ENCODE results near the gene SLC8A3. TPM values are rescaled to one million over a fixed set of nuclear protein-coding genes. Genes with fewer than 3 reads are reported as not detected.
A peak's percentile ranks its signal among the peaks of the same experiment; 100 is the strongest.

Gene SLC8A3
- total RNA-seq, 4 donors from 2014 or later = 0.85 to 1.8 (median 1.0) TPM; not detected in 1

DNA sequence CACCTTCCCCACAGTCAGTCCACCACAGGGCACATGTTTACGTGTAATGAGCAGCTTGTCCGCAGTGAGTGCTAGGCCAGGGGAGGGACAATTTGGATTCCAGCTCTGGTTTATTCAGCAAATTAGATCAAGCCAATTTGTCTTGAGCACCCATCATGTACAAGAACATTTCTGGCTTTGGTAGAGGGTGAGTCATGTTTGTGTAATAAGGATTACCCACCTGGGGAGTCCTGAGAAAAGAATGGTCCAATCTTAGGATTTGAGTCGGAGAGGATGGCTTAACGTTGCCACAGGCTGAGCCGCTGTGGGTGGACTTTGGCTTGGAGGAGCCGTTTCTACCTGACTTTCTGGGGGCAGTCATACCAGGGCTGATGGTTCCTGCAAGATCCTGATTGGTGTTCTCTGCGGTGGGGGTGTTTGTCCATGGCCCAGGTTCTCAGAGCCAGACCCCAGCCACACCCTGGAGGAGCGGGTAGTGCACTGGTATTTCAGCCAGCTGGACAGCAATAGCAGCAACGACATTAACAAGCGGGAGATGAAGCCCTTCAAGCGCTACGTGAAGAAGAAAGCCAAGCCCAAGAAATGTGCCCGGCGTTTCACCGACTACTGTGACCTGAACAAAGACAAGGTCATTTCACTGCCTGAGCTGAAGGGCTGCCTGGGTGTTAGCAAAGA, 165.8 kb downstream of the SLC8A3 start:
- H3K36me3 ChIP-seq = no peaks in the 10 kb centered on the region
- H3K4me1 ChIP-seq = no peaks in the 10 kb centered on the region
- H3K27ac ChIP-seq = no peak overlapping the region
- H3K4me3 ChIP-seq = no peak overlapping the region
- DNase-seq = no peak
- intact Hi-C loops (cut with DNase I; ENCODE audit: low total_unique reads) = no loop called here
- no peaks in the 10 kb centered on the region for H3K9me3 ChIP-seq
- TF ChIP-seq, protein P1, sequence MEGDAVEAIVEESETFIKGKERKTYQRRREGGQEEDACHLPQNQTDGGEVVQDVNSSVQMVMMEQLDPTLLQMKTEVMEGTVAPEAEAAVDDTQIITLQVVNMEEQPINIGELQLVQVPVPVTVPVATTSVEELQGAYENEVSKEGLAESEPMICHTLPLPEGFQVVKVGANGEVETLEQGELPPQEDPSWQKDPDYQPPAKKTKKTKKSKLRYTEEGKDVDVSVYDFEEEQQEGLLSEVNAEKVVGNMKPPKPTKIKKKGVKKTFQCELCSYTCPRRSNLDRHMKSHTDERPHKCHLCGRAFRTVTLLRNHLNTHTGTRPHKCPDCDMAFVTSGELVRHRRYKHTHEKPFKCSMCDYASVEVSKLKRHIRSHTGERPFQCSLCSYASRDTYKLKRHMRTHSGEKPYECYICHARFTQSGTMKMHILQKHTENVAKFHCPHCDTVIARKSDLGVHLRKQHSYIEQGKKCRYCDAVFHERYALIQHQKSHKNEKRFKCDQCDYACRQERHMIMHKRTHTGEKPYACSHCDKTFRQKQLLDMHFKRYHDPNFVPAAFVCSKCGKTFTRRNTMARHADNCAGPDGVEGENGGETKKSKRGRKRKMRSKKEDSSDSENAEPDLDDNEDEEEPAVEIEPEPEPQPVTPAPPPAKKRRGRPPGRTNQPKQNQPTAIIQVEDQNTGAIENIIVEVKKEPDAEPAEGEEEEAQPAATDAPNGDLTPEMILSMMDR (IDR thresholded peaks at IDR 0.05) = no peak
- TF ChIP-seq POLR2A (IDR thresholded peaks at IDR 0.05) = no peak
- H3K27me3 ChIP-seq = no peaks in the 10 kb centered on the region

DNA sequence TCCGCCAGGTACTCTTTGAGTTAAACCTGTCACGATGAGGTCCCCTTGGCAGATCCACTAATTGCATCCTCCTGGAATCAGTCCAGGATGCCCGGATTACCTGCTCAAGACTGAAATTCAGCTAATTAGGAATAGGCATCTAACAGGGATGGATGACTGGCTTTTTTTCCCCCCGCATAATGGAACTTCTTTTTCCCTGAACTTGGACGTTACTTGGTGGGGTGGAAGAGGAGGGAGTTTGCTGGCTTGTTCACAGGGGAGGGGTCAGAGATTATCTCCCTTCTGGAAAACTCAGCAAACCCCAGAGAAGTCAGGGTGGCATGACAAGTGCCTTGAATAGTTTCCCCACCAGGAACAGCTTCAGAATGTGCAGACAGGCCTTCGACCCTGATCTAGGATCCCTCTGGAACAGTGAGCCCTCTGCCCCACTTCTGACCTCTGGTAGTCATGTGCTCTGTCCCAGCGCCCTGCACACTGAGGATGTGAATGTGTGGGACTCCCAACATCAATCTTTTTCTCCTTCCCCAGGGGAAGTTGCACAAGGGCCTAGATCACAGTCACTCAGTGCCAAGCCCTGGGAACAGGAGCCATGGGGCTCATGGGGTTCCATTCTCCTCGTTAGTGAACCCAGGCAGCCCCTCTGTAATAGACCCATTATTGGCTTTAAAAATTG, 167.1 kb downstream of the SLC8A3 start:
- no peak for TF ChIP-seq POLR2A (IDR thresholded peaks at IDR 0.05)
- TF ChIP-seq, protein P1 (IDR thresholded peaks at IDR 0.05) = no peak
- H3K36me3 ChIP-seq = no peaks in the 10 kb centered on the region

DNA sequence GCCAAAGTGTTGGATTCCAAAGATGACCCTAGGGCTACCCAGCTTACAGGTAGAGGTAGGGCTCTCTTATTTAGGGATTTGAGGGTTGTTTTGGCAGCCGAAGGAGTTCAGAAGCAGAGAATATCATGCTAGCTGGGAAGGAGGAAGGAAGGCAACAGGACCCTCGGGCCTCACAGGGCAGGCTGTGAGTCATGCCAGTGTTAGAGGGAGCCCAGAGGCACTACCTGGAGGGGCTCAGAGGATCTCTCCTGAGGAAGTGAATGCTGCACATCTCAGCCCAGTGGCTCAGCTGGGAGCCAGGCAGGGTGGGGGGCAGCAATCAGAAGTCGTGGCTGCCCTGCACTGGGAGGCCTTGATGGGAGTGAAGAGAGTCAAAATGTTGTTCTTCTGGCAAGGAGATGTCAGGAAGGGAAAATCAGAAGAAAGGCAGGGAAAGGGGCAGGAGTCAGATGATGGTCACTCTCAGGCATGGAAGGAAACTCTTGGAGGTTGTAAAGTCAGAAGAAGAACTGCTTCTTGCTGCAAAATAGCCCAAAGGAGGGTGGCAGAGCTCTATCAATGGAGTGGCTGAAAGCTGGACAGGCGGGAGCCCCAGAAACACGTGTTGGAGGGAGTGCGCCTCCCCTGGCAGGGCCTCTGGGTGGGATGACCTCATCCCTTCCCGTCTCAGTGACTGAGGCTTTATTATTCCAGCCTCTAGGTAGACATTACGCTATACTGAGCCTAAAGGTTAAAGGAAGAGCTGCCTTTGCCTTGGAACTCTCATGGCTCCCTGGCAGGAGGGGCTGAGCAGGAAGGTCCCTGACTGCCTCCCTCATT, 168.2 kb downstream of the SLC8A3 start:
- no peak for TF ChIP-seq POLR2A (IDR thresholded peaks at IDR 0.05)
- Histone ChIP-seq H3K27ac (no peak overlapping the region), H3K9me3 (no peaks in the 10 kb centered on the region), H3K4me1 (no peaks in the 10 kb centered on the region), H3K27me3 (no peaks in the 10 kb centered on the region), H3K36me3 (no peaks in the 10 kb centered on the region), H3K4me3 (no peak overlapping the region)
- intact Hi-C loops (cut with DNase I; ENCODE audit: low total_unique reads) = no loop called here
- DNase-seq = no peak

More for the DNA sequence above, 167.1 kb downstream of the SLC8A3 start:
- DNase-seq = no peak
- no peak overlapping the region for H3K27ac ChIP-seq
- H3K4me1 ChIP-seq = no peaks in the 10 kb centered on the region
- no peak overlapping the region for H3K4me3 ChIP-seq
- no peaks in the 10 kb centered on the region for H3K27me3 ChIP-seq
- H3K9me3 ChIP-seq = no peaks in the 10 kb centered on the region
- intact Hi-C loops (cut with DNase I; ENCODE audit: low total_unique reads) = no loop called here

DNA sequence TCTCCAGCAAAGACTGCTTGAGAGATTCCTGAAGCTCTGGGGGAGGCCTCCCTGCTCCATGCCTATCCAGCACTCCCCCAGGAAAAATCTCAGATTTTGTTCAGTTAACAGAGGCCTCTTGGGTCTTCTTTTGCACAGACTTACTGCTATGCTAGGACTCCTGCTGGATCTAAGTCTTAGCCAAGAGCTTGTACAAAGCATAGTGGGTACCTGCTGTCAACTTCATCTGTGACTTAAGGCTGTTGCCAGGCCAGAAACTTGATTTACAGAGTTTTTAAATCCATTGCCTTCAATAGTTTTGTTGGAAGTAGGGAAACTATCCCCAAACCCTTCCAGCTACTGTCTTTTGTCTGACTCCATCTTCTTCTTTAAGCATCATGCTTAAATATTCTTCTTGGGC, 169.1 kb downstream of the SLC8A3 start:
- TF ChIP-seq, protein P1 (IDR thresholded peaks at IDR 0.05) = no peak
- no peak for TF ChIP-seq POLR2A (IDR thresholded peaks at IDR 0.05)
- H3K4me1 ChIP-seq = no peaks in the 10 kb centered on the region
- H3K9me3 ChIP-seq = no peaks in the 10 kb centered on the region
- H3K27me3 ChIP-seq = no peaks in the 10 kb centered on the region
- intact Hi-C loops (cut with DNase I; ENCODE audit: low total_unique reads) = no loop called here
- peak overlapping the region in 1 of 2 donors; percentile 71 for H3K27ac ChIP-seq
- H3K4me3 ChIP-seq = no peak overlapping the region
- H3K36me3 ChIP-seq = no peaks in the 10 kb centered on the region
- no peak for DNase-seq

DNA sequence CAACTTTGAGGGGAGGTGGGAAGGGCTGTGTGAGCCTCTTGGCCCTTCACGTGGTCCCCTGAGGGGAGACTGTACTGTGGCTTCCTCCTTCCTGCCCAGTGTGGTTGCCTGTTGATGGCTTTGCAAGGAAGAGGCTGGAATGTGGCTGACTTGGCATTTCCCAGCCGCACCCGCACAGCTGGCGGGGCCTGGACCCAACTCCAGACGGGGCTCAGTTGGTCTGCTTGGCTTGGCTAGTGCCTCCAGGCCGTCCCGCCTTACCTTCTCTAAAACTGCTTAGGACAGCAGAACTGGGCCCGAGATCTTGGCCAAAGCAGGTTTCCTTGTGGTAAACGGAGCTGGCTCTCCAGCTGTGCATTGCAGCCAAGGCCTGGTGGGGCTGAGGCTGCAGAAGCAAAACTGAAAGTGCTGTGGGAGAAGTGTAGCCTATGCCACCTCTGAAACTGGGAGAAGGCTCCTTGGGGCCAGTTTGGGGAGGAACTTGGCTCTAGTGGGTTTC, 170.0 kb downstream of the SLC8A3 start:
- Histone ChIP-seq H3K27me3 (no peaks in the 10 kb centered on the region), H3K36me3 (no peaks in the 10 kb centered on the region), H3K4me3 (peak overlapping the region in 1 of 2 donors; percentile 17), H3K27ac (peak overlapping the region in 1 of 2 donors; percentile 71), H3K4me1 (no peaks in the 10 kb centered on the region), H3K9me3 (no peaks in the 10 kb centered on the region)
- TF ChIP-seq, protein P1 (IDR thresholded peaks at IDR 0.05) = no peak
- TF ChIP-seq POLR2A (IDR thresholded peaks at IDR 0.05) = no peak
- DNase-seq = peak; percentile 41 to 51
- intact Hi-C loops (cut with DNase I; ENCODE audit: low total_unique reads) = no loop called here

Data from uterus (tissue), 4 donors.